SK-N-SH (cell line): ENCODE data around the gene CYP20A1. TPM values are rescaled to one million over a fixed set of nuclear protein-coding genes. Genes with fewer than 3 reads are reported as not detected.
A peak's percentile ranks its signal among the peaks of the same experiment; 100 is the strongest.

ENCODE experiments used
- CTCF ChIA-PET: fragments of 300-600, 350-600 bp; formaldehyde crosslinking; extraction: SDS; loops from one replicate; lab custom pipeline; 2021; lab: Yijun Ruan, JAX
- POLR2A ChIA-PET: fragments of 350-600 bp; sonication (Branson Sonifier 250); formaldehyde crosslinking; extraction: SDS; loops from one replicate; lab custom pipeline; 2020; ENCODE audit warnings: antibody characterized with exemption, inconsistent platforms; lab: Yijun Ruan, JAX
- DNase-seq: peaks from one replicate; pipeline ENCODE4 v3.0.0; 2012
- H2AFZ ChIP-seq: fragments of 200-600 bp; sonication (generic); 2 replicates; pipeline ENCODE4 v1.8.1; 2016; ENCODE audit warnings: antibody characterized with exemption, mild to moderate bottlenecking, low read depth
- H3F3A ChIP-seq: fragments of 200-600 bp; sonication (generic); replicated peaks from 2 replicates; pipeline ENCODE3; 2016; ENCODE audit warnings: antibody characterized with exemption, mild to moderate bottlenecking; ENCODE audit not compliant: insufficient read depth
- H3K27ac ChIP-seq, 2 experiments: fragments of 200-500 bp in 1 of 2; fragments of 200-600 bp in 1 of 2; sonication (Bioruptor generic) in 1 of 2; sonication (generic), shearing (Covaris generic) in 1 of 2; 2 replicates each; pipeline versions ENCODE4 v1.5.1 to v1.6.1; 2014 to 2016; ENCODE audit warnings: low read depth in 2 of 2, inconsistent platforms in 1 of 2, low read length in 1 of 2, mild to moderate bottlenecking in 1 of 2, mixed read lengths in 1 of 2
- H3K27me3 ChIP-seq: fragments of 200-600 bp; sonication (generic), shearing (Covaris generic); 2 replicates; pipeline ENCODE4 v1.6.1; 2016; ENCODE audit warnings: mixed run types; ENCODE audit not compliant: insufficient read depth
- H3K36me3 ChIP-seq, 2 experiments: fragments of 200-500 bp in 1 of 2; fragments of 200-600 bp in 1 of 2; sonication (Bioruptor generic) in 1 of 2; sonication (generic) in 1 of 2; replicated peaks in 1 of 2; 2 replicates each; pipeline versions ENCODE3 to v1.5.1; 2014 to 2016; ENCODE audit warnings: low read length in 1 of 2, mild to moderate bottlenecking in 1 of 2; ENCODE audit not compliant: insufficient read depth in 2 of 2, control insufficient read depth in 1 of 2
- H3K4me1 ChIP-seq, 2 experiments: fragments of 200-500 bp in 1 of 2; fragments of 200-600 bp in 1 of 2; sonication (Bioruptor generic) in 1 of 2; sonication (generic), shearing (Covaris generic) in 1 of 2; 2 replicates each; pipeline versions ENCODE4 v1.5.1 to v1.6.1; 2014 to 2016; ENCODE audit warnings: low read depth in 1 of 2, low read length in 1 of 2, mixed run types in 1 of 2; ENCODE audit not compliant: insufficient read depth in 2 of 2, control insufficient read depth in 1 of 2
- H3K4me2 ChIP-seq: fragments of 200-600 bp; sonication (generic), shearing (Covaris generic); 2 replicates; pipeline ENCODE4 v1.6.1; 2017; ENCODE audit warnings: mixed run types
- H3K4me3 ChIP-seq, 2 experiments: fragments of 200-500 bp in 1 of 2; fragments of 200-600 bp in 1 of 2; sonication (Bioruptor generic) in 1 of 2; sonication (generic), shearing (Covaris generic) in 1 of 2; 2 replicates each; pipeline versions ENCODE4 v1.5.1 to v1.8.1; 2014 to 2016; ENCODE audit warnings: low read depth in 2 of 2, inconsistent platforms in 1 of 2, low read length in 1 of 2, mild to moderate bottlenecking in 1 of 2, mixed read lengths in 1 of 2, moderate library complexity in 1 of 2
- H3K79me2 ChIP-seq: fragments of 200-600 bp; sonication (generic); 2 replicates; pipeline ENCODE4 v1.8.1; 2017; ENCODE audit warnings: mild to moderate bottlenecking; ENCODE audit not compliant: insufficient read depth
- H3K9ac ChIP-seq: fragments of 200-600 bp; sonication (generic); 2 replicates; pipeline ENCODE4 v1.6.1; 2017; ENCODE audit warnings: mixed run types
- H3K9me2 ChIP-seq: fragments of 200-600 bp; sonication (generic); 2 replicates; pipeline ENCODE4 v1.6.1; 2017; ENCODE audit warnings: mixed run types
- H3K9me3 ChIP-seq: fragments of 200-600 bp; sonication (generic); 2 replicates; pipeline ENCODE4 v1.6.1; 2017; ENCODE audit warnings: mixed run types, mild to moderate bottlenecking, moderate library complexity
- H4K20me1 ChIP-seq: fragments of 200-600 bp; sonication (generic); 2 replicates; pipeline ENCODE4 v1.6.1; 2017; ENCODE audit warnings: mild to moderate bottlenecking, mixed run types; ENCODE audit not compliant: insufficient read depth
- FOSL2 ChIP-seq: IDR thresholded peaks from 2 replicates; pipeline ENCODE4 v1.4.0; 2012; ENCODE audit warnings: low read depth, mild to moderate bottlenecking, moderate library complexity, borderline replicate concordance
- FOXM1 ChIP-seq: IDR thresholded peaks from 2 replicates; pipeline ENCODE4 v1.4.0; 2012; ENCODE audit warnings: low read depth, mild to moderate bottlenecking
- GABPA ChIP-seq: IDR thresholded peaks from 2 replicates; pipeline ENCODE4 v1.4.0; 2012; ENCODE audit warnings: low read depth, mild to moderate bottlenecking
- GATA2 ChIP-seq: sonication (generic); formaldehyde crosslinking; IDR thresholded peaks from 2 replicates; pipeline ENCODE4 v1.5.0; 2020; ENCODE audit warnings: mild to moderate bottlenecking, missing genetic modification reagents
- IRF3 ChIP-seq: fragments of 150-350 bp; IDR thresholded peaks from 2 replicates; pipeline ENCODE4 v1.6.1; 2016; ENCODE audit warnings: mild to moderate bottlenecking, low read depth, low read length
- JUND ChIP-seq: IDR thresholded peaks from 2 replicates; pipeline ENCODE4 v1.4.0; 2012
- MAX ChIP-seq: IDR thresholded peaks from 2 replicates; pipeline ENCODE4 v1.4.0; 2012; ENCODE audit warnings: low read depth
- MEF2A ChIP-seq: IDR thresholded peaks from 2 replicates; pipeline ENCODE4 v1.4.0; 2012; ENCODE audit warnings: low read depth, borderline replicate concordance
- MXI1 ChIP-seq: IDR thresholded peaks from 2 replicates; pipeline ENCODE4 v1.6.1; 2012; ENCODE audit warnings: mild to moderate bottlenecking, low read depth, low read length, improper control_type of control experiment
- NFIC ChIP-seq: IDR thresholded peaks from 2 replicates; pipeline ENCODE4 v1.4.0; 2012; ENCODE audit warnings: borderline replicate concordance
- NRF1 ChIP-seq: IDR thresholded peaks from 2 replicates; pipeline ENCODE4 v1.6.1; 2012; ENCODE audit warnings: low read depth, mild to moderate bottlenecking, low read length
- POLR2AphosphoS5 ChIP-seq: IDR thresholded peaks from 2 replicates; pipeline ENCODE4 v1.6.1; 2012; ENCODE audit warnings: low read depth, low read length
- RFX5 ChIP-seq: IDR thresholded peaks from 2 replicates; pipeline ENCODE4 v1.6.1; 2012; ENCODE audit warnings: mild to moderate bottlenecking, improper control_type of control experiment, low read length
- SMC3 ChIP-seq: IDR thresholded peaks from 2 replicates; pipeline ENCODE4 v1.6.1; 2012; ENCODE audit warnings: low read depth, low read length, improper control_type of control experiment
- TAF1 ChIP-seq: IDR thresholded peaks from 2 replicates; pipeline ENCODE4 v1.6.1; 2012; ENCODE audit warnings: low read depth, mild to moderate bottlenecking, low read length, moderate library complexity, borderline replicate concordance
- TEAD4 ChIP-seq: IDR thresholded peaks from 2 replicates; pipeline ENCODE4 v1.4.0; 2012; ENCODE audit warnings: mild to moderate bottlenecking, borderline replicate concordance; ENCODE audit not compliant: insufficient read depth
- USF2 ChIP-seq: fragments of 150-350 bp; IDR thresholded peaks from 2 replicates; pipeline ENCODE4 v1.6.1; 2017; ENCODE audit warnings: antibody characterized with exemption, low read length, low read depth, borderline replicate concordance
- YY1 ChIP-seq: IDR thresholded peaks from 2 replicates; pipeline ENCODE4 v1.4.0; 2012; ENCODE audit warnings: low read depth, mild to moderate bottlenecking
- WGBS: methylation state at CpG from one replicate; pipeline ENCODE4 v1.1.6; 2017; ENCODE audit warnings: low lambda C conversion rate; 5-methylcytosine and 5-hydroxymethylcytosine counted together
- polyA plus RNA-seq, 3 experiments: library from polyadenylated mRNA; depleted of rRNA; stranded (reverse); fragments of >200 nt; gene quantifications; 2 replicates each; pipeline ENCODE4 v1.2.3, GENCODE V29; 2012
- TF ChIP-seq, protein P1 (sequence below): IDR thresholded peaks from 2 replicates; pipeline ENCODE4 v1.4.0; 2012; ENCODE audit warnings: low read depth, borderline replicate concordance

Gene CYP20A1
- polyA plus RNA-seq, 1 of the 3 experiments (the other 2 are of a cell fraction) = 10.6 TPM

DNA sequence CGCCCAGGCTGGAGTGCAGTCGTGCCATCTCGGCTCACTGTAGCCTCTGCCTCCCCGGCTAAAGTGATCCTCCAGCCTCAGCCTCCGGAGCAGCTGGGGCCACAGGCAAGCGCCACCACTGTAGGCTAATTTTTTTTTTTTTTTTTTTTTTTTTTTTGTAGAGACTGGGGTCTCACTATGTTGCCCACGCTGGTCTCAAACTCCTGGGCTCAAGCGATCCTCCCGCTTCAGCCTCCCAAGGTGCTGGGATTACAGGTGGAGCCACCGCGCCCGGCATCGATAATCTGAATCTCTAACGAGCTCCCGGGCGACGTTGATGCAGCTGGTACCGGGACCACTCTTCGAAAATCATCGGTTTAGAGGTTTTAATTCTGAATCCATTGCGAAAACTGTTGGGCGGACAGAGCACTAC, 520 bp upstream of the CYP20A1 start (continued):
- TF ChIP-seq NFIC = no peak
- TF ChIP-seq NRF1 = no peak
- TF ChIP-seq FOXM1 = no peak
- TF ChIP-seq YY1 = no peak
- no peak for TF ChIP-seq JUND

DNA sequence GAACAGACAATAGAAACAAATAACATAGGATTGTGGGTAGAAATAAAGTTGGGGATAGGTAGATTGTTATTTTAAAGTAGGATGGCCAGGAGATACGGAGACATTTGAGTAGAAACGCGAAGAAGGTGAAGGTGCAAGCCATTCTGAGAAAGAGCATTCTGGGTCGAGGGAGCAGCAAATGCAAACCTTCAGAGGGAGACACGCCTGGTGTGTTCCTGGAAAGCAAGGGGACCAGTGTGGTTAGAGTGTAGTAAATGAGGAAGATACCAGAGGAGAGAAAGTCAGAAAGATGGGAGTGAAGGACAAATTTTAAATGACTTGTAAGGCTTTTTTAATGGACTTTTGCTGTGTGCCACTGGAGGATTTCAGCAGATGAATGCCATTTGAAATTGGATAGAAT, 1.7 kb downstream of the CYP20A1 start:
- H3K9me2 ChIP-seq = no peaks in the 10 kb centered on the region
- no peak overlapping the region for H3K9ac ChIP-seq
- H3K9me3 ChIP-seq = no peaks in the 10 kb centered on the region
- TF ChIP-seq FOSL2 (no peak), JUND (no peak), TAF1 (no peak), TEAD4 (no peak), FOXM1 (no peak), IRF3 (no peak), SMC3 (no peak), MXI1 (no peak), NFIC (no peak), POLR2AphosphoS5 (no peak), MEF2A (no peak), GABPA (no peak), MAX (no peak), RFX5 (no peak), GATA2 (no peak), USF2 (no peak)
- TF ChIP-seq, protein P1, sequence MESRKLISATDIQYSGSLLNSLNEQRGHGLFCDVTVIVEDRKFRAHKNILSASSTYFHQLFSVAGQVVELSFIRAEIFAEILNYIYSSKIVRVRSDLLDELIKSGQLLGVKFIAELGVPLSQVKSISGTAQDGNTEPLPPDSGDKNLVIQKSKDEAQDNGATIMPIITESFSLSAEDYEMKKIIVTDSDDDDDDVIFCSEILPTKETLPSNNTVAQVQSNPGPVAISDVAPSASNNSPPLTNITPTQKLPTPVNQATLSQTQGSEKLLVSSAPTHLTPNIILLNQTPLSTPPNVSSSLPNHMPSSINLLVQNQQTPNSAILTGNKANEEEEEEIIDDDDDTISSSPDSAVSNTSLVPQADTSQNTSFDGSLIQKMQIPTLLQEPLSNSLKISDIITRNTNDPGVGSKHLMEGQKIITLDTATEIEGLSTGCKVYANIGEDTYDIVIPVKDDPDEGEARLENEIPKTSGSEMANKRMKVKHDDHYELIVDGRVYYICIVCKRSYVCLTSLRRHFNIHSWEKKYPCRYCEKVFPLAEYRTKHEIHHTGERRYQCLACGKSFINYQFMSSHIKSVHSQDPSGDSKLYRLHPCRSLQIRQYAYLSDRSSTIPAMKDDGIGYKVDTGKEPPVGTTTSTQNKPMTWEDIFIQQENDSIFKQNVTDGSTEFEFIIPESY = no peak
- ChIA-PET CTCF (no interaction called here), POLR2A (interaction anchor here (0.6 kb wide), 1 partner anchor 65 kb away, joined by 3 read pairs; no protein-coding TSS in a partner anchor)
- 96% methylated on average over 5 of the region's 5 CpGs for WGBS
- peaks cover 0 to 10% of the 10 kb centered on the region in 2 experiments; a peak in 1 of 4 replicates for H3K4me1 ChIP-seq
- no peak overlapping the region for H2AFZ ChIP-seq
- no peak overlapping the region for H3K27ac ChIP-seq
- H3K36me3 ChIP-seq = peaks cover 0 to 19% of the 10 kb centered on the region in 2 experiments
- H3K79me2 ChIP-seq = peaks cover 60% of the 10 kb centered on the region
- peak overlapping the region; percentile 59 to 94; a peak in 3 of 4 replicates for H3K4me3 ChIP-seq
- peak overlapping the region; percentile 85 for H3K4me2 ChIP-seq
- H4K20me1 ChIP-seq = no peaks in the 10 kb centered on the region
- H3F3A ChIP-seq = peaks cover 14% of the 10 kb centered on the region
- DNase-seq = no peak
- no peaks in the 10 kb centered on the region for H3K27me3 ChIP-seq
